ENCODE data around the gene ASGR1.

Gene ASGR1, protein sequence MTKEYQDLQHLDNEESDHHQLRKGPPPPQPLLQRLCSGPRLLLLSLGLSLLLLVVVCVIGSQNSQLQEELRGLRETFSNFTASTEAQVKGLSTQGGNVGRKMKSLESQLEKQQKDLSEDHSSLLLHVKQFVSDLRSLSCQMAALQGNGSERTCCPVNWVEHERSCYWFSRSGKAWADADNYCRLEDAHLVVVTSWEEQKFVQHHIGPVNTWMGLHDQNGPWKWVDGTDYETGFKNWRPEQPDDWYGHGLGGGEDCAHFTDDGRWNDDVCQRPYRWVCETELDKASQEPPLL

DNA sequence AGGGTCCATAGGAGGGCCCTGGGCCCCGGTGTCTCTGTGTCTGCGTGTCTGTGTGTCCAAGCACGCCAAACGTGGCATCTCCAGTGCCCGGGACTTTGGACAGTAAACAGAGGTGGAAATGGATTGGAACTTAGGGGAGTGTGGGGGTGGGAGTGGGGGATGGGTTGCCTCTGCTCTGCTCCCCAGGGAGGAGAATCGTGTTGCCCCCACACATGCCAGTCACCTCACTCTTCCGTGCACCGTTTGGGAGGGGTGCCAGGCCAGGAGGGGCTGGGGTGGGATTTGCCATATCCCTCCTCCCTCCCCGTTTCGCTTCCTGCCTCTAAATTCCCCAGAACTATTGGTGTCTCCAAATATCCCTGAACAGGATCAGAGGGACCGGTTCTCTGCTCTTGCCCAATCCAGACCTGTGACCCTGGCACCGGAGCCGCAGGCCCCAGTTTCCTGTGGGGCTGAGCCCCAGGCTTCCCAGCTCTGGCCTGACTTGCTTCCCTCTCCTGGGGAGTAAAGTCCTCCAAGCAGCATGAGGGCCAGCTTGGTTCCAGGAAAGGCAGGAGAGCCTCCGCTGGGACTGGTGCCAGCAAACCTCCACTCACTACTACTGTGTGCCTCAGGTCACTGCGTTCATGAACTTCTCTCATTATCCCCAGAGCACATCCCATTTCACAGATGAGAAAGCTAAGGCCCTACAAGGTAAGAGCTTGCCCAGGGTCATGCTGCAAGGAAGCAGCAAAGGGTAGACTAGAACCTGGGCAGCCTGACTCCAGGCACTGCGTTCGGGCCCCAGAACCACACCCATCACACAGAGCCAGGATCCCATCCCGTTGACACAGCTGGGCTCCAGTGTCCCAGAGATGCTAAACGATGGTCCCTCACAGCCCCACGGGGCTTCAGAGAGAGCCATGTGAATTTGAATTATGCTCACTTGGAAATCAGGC is at the start of gene ASGR1:
ASGR1 (minus strand) TSS at position 54 of the 938 bp plus-strand sequence. CDS start 807 bp downstream, outside the sequence.
- no peak for DNase-seq (ENCODE audit: low spot score)

DNA sequence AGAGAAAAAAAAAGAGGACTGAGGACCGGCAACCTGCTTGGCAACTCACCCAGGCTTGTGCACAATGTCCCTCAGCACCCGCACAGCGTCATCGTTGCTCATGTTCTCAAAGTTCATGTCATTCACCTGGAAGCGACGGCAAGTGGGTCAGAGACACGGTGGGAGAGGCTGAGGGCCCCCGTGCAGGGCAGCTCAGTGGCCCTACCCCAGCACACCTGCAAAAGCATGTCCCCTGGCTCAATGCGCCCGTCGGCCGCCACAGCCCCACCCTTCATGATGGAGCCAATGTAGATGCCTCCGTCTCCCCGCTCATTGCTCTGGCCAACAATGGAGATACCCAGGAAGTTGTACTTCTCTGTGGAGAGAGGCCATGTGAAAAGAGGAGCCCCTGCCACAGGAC is 49.8 kb upstream of the ASGR1 start:
- DNase-seq (ENCODE audit: low spot score) = no peak

DNA sequence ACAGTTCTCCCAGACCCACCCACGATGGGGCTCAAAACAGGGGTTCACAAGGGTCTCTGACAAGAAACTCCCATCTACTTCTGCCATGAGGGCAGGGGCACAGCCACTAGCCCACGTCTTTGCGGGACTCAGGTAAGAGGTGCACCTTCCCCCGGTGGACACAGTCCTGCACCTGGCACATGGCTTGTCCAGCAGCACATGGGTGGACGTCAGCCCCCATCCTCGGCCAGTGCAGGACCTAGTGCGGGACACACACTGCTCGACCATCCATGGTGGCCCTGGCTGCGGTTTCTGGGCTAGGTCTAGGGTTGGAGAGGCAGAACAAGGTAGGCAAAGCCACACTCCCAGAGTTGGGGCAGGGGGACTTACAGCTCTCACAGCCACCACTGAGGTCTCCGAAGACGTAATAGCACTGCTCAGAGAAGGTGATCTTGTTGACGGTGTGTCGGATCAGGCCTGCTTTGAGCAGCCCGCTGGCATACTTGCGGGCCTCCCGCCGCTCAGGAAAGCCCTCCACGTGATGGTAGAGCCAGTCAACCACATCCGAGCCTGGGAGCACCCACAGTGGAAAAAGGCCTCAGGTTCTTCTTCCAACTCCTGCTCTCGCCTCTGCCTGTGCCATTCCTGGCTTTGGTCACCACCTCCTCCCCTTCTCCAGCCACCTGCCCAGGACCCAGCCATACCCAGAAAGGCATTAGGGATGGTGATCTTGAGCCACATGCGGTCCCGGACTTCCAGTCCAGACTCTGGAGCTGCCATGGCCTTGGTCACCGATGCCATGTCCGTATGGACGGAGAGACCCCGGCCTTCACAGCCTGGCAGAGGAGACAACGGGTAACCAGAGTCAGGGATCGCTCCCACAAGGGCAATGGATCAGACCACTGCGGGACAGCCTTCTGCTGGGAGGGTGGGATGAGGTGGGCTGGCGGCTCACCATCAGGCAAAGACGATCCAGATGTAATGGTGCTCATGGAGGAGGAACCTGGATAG is 47.8 kb upstream of the ASGR1 start:
- DNase-seq (ENCODE audit: low spot score) = no peak

DNA sequence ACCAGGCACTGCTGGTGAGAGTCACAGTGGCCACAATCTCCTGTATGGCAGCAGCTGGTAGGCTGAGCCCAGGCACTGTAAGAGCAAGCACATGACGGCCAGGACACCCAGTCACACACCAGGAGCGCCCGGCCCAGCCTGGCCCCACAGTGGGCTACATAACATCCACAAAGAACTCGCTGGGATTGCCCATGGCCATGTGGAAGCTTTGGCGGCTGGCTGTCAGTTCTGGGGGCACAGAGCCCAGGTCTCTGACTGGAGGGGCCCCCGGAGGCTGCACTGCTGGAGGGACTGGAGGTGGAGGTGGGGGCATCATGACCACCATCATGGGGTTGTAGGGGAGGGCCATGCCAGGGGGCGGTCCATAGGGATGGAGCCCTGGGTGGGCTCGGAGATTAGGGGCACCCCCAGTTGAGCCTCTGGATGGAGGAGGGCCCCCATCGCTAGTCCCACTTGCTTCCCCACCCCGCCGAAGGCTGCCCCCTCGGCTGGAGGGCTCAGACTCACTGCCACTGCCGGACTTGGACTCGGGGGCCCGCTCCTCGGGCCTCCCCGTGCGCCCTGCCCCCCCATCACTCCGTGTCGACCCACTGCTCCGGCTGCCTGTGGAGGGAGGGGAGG is 46.7 kb upstream of the ASGR1 start:
- no peak for DNase-seq (ENCODE audit: low spot score)

DNA sequence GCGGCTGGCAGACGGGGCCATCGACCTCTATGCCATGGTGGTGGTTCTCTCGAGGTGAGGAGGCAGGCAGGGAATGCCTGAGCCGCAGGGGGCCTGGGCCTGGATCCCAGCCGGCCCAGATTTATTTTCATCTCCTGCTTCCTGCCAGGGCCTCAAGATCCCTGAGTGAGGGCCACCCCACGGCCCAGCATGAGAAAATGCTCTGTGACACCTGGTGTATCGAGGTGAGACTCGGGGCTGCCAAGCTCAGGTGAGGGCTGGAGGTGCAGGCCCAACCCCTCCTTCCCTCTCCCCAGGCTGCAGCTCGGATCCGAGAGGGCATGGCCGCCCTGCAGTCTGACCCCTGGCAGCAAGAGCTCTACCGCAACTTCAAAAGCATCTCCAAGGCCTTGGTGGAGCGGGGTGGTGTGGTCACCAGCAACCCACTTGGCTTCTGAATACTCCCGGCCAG is 45.5 kb upstream of the ASGR1 start:
- no peak for DNase-seq (ENCODE audit: low spot score)

DNA sequence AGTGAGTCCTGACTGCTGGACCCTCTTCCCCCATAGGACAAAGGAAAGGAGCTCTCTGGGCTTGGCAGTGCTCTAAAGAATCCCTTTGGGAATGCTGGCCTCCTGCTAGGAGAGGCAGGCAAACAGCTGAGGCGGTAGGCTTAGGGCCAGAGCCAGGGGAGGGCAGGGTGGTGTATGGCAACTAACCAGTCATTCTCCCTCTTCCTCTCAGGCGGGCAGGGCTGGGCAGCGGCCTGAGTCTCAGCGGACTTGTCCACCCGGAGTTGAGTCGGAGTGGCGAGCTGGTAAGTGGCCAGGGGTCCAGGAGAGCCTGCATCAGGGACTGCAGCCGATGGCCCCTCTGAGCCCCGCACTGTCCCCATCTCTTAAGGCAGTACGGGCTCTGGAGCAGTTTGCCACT is 44.9 kb upstream of the ASGR1 start:
- no peak for DNase-seq (ENCODE audit: low spot score)

DNA sequence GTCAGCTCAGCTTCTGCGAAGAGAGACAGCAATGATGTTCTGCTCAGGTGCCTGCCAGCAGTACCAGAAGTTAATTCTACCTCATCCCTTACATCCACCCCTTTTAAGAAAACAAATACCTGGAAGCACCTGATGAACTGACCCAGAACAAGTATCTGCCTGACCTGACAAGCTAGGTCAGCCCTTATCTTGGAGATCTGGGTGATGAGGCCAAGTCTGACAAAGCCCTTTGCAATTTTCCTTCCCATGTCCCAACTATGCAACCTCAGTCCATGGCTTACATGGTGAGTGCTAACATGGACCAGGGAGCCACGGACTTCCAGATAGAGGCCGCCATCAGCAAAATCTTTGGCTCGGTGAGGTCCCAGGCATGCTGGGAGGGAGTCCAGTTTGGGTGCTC is 44.2 kb upstream of the ASGR1 start:
- DNase-seq (ENCODE audit: low spot score) = no peak

DNA sequence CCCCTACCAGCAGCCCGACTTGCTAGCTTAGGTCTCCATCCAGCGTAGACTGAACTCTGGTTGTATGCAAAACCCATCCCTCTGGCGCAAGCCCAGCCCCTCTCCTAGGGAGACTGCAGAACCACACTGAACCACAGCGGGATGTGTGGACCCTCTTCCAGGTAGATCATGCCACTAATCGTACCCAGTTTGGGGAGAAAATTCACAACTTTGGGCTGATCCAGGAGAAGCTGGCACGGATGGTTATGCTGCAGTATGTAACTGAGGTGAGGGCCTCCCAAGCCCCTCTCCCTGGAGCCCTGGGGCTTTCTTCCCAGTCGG is 43.8 kb upstream of the ASGR1 start:
- no peak for DNase-seq (ENCODE audit: low spot score)

DNA sequence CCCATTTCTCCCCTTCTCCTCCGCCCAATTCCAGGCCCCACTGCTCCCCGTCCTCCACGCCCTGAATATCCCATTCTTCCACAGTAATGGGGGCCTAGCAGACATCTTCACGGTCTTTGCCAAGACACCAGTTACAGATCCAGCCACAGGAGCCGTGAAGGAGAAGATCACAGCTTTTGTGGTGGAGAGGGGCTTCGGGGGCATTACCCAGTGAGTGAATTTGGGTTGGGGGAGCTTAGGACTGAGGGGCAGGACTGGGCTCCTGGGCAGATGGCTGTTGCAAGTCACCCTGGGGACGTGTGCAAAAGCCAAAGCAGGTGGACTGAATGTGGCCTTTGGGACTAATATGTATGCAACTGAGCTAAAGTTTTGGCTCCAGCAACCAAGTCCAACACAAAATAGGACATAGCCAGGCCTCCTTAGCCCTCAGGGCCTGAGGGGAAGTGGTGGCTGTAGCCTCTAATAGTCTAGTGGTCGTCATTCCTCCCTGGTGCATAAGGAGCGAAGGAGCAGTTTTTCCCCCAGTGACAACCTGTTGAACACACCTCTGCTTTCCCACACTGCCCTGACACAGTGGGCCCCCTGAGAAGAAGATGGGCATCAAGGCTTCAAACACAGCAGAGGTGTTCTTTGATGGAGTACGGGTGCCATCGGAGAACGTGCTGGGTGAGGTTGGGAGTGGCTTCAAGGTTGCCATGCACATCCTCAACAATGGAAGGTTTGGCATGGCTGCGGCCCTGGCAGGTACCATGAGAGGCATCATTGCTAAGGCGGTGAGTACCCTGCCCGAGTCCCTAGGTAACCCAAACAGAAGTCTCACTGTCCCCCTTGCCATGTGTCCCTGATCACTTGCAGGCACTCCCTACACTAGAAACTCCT is 43.2 kb upstream of the ASGR1 start:
- DNase-seq (ENCODE audit: low spot score) = no peak

DNA sequence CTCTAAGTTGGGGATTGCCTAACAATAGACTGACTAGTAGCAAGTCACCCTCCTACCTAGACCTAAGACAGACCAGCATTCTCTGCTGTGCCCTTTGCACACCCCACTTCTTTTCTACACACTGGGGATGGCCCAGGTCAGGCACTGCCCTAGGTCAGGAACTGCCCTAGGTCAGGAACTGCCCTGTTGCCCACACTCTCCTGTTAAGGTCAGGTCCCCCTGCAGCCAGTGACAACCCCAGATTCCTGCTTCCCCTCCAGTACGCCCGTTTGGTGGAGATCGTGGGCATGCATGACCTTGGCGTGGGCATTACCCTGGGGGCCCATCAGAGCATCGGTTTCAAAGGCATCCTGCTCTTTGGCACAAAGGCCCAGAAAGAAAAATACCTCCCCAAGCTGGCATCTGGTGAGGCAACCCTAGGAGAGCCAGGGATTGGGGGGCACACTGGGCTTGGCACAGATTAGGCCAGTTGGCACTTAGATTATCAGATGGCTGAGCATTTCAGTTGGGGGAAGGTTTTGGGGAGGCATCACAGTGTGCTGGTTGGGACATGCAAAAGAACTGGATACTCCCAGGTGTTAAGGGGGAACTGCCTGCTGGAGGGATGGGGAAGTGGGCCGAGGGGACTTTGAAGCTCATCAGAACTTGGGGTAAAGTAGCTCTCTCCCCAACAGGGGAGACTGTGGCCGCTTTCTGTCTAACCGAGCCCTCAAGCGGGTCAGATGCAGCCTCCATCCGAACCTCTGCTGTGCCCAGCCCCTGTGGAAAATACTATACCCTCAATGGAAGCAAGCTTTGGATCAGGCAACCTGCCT is 42.3 kb upstream of the ASGR1 start:
- no peak for DNase-seq (ENCODE audit: low spot score)

DNA sequence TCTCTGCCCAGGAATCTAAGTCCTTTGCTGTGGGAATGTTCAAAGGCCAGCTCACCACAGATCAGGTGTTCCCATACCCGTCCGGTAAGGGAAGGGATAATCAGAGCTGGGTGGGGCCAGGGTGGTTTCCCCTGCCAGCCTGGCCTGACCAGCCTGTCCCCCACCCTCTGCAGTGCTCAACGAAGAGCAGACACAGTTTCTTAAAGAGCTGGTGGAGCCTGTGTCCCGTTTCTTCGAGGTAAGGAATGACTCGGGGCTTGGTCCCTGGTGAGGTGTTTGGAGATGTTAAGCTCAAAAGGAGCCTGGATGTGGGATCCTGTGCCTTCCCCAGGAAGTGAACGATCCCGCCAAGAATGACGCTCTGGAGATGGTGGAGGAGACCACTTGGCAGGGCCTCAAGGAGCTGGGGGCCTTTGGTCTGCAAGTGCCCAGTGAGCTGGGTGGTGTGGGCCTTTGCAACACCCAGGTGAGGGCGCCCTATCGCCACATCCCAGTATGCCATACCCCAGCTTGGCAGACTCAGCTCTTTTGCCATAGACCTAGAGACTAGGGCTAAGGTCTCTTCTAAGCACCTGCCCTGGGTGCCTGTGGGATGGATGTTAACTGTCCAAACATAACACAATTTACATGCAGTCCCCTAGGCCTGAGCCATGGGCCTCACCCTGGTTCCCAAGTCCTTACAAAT is 41.6 kb upstream of the ASGR1 start:
- peak; percentile 58 for DNase-seq (ENCODE audit: low spot score)

DNA sequence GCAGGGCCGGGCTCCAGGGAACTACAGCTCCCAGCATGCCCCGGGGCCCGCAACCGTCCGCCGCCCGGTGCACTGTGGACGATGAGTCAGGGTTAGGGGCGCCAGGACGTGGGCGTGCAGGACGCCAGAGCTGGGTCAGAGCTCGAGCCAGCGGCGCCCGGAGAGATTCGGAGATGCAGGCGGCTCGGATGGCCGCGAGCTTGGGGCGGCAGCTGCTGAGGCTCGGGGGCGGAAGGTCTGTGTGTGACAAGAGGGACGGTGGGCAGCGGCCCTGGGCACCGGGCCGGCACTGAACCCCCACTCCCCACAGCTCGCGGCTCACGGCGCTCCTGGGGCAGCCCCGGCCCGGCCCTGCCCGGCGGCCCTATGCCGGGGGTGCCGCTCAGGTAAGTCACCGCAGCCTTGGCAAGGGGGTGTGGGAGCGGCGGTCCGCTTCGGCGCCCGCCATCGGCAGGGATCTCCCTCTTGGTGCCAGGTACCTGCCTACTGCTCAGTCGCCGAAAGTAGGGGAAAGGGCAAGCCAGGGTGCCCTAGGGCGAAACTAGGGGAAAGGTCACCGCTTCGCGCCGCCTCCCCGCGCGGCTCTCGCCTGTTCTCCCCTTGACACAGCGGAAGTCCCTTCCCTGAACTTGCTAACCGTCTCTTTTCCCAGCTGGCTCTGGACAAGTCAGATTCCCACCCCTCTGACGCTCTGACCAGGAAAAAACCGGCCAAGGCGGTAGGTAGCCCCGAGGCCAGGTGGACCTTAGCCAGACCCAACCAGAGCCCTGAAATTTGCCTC is 40.8 kb upstream of the ASGR1 start, which contains the start of the genes ACADVL and DLG4:
ACADVL (plus strand) TSS at position 127 of the 781 bp plus-strand sequence; CDS start at position 174, 47 bp downstream.
DLG4 (minus strand) TSS at position 25 of the 781 bp plus-strand sequence.
- peak; percentile 94 for DNase-seq (ENCODE audit: low spot score)

DNA sequence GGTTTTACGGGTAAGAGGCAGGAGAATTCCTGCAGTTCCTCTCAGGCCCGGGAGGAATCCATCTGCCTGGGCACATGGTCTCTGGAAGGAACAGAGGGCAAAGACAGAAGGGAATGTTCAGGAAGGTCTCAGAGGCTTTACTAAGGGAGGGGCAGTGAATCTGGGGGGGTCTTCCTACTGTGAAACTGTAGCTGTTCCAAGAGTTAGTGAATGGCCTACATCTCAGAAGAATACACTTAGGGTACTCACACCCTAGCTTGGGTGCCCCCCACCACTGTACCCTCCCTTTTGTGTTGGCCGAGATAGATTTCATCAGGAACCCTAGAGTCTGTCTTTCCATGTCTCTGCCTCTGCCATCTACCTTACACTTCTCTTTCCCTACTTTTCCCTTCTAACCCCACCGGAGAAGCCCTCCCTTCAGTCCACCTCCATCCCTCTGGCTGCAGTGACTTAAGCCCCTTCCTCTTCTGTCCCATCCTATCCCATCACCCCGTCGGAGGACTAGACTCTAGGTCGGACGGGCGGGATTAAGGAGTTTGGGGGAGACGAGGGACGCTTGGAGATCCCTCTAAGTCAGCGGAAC is 40.1 kb upstream of the ASGR1 start:
- DNase-seq (ENCODE audit: low spot score) = no peak

DNA sequence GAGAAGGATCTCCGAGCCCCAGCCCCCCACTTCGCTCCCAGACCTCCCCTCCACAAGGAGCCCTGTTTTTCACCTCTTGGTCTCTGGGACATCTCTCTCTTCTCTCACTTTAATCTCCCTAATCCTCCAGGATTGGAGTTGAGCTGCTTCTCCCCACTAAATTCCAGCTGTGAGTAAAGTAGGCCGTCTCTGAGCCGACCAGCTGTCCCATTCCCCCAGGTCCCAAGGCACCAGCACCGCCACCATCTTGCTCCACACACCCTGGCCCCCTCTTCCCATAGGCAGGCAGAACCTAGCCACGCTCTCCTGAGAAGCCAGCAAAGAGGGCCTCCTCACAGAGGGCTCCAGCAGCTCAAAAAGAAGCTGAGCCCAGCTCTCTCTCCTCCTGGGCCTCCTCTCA is 39.6 kb upstream of the ASGR1 start:
- DNase-seq (ENCODE audit: low spot score) = no peak

DNA sequence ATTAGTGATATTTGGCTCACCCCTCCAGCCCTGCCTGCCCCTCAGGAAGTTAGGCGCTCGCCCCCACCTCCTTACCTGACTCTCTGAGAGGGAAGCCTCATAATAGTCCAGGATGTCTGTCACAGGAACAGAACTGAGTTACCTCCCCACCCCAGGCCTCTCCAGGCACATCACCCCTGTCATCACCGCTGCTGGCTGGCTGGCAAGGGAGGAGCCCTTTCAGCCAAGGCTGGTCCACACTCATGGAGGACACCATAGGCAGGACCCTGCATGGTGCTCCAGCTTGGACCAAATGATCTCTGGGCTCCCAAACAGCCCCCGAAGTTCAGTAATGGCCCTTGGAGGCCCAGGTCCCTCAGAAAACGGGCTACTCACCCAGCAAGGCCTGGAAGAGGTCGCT is 39.0 kb upstream of the ASGR1 start:
- DNase-seq (ENCODE audit: low spot score) = no peak

DNA sequence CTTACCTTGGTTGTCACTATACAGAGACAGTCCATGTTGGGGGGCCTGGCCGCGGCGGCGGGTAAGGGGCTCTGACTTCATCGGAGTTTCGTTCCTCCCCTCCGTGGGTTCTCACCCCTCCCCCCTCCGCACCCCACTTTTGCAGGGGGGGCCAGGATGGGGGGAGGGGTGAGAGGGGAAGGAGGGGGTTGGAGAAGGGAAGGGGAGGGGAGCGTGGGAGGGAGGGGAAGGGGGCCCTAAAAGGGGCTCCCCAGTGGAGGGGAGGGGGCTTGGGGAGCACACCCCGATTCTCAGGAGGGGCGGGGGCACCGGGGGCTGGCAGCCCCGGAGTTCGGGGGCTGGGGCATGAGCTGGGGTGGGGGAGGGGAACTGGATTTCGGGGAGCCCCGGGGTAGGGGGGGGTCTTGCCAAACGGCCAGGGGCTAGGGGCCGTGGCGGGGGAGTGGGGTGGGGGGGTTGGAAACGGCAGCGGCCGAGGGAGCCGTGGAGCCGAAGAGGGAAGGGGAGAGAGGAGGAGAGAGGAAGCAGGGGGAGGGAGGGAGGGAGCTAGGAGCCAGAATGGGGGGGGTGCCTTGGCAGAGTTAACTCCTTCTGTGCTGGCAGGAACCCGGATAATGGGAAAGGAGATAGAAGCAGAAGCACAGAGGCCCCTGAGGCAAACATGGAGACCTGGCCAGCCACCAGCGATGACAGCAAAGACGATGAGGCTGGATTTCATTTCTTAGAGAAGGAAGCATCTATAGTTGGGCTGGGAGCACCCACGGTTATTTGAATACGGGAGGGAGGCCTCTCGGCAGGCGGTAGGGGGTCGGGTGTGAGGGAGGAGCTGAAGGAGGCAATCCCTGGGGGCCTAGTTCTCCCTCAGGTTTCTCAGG is 38.2 kb upstream of the ASGR1 start:
- peak; percentile 79 for DNase-seq (ENCODE audit: low spot score)
